ENCODE results near the gene LYSMD3.

GRCh38 chr5:90510438-90510837 lies 18.9 kb downstream of the LYSMD3 start:
- TF ChIP-seq CTCF (IDR thresholded peaks at IDR 0.05) (no peak), POLR2A (IDR thresholded peaks at IDR 0.05) (no peak)

Data from Peyer's patch (tissue), 4 donors.